Trophoblast cell (in vitro differentiated cells and primary cell): ENCODE measurements around the gene RAPGEF1.

Experiments used
- DNase-seq, 2 donors: peaks; one replicate each; pipeline ENCODE4 v3.0.0-alpha.2; 2016
- H2AFZ ChIP-seq: 2 replicates; pipeline ENCODE4 v1.6.1; 2013; ENCODE audit warnings: low read length, moderate library complexity, mild to moderate bottlenecking; ENCODE audit not compliant: insufficient read depth, poor library complexity
- H2AK5ac ChIP-seq: 2 replicates; pipeline ENCODE4 v1.6.1; 2013; ENCODE audit warnings: mild to moderate bottlenecking, low read length
- H2BK120ac ChIP-seq: 2 replicates; pipeline ENCODE4 v1.6.1; 2013; ENCODE audit warnings: low read length, mild to moderate bottlenecking, moderate library complexity; ENCODE audit not compliant: insufficient read depth, poor library complexity
- H2BK12ac ChIP-seq: 2 replicates; pipeline ENCODE4 v1.6.1; 2013; ENCODE audit warnings: mild to moderate bottlenecking, low read length, moderate library complexity
- H2BK5ac ChIP-seq: 2 replicates; pipeline ENCODE4 v1.6.1; 2013; ENCODE audit warnings: low read length, low read depth, moderate library complexity, mild to moderate bottlenecking; ENCODE audit not compliant: poor library complexity
- H3K14ac ChIP-seq: 2 replicates; pipeline ENCODE4 v1.6.1; 2013; ENCODE audit warnings: mild to moderate bottlenecking, low read length
- H3K18ac ChIP-seq: 2 replicates; pipeline ENCODE4 v1.6.1; 2013; ENCODE audit warnings: mild to moderate bottlenecking, low read length
- H3K23ac ChIP-seq: 2 replicates; pipeline ENCODE4 v1.6.1; 2013; ENCODE audit warnings: low read length
- H3K27ac ChIP-seq: 2 replicates; pipeline ENCODE4 v1.5.1; 2013; ENCODE audit warnings: low read depth, mild to moderate bottlenecking, inconsistent platforms, low read length, moderate library complexity
- H3K27me3 ChIP-seq: 2 replicates; pipeline ENCODE4 v1.6.1; 2013; ENCODE audit warnings: inconsistent platforms, mild to moderate bottlenecking, low read length, moderate library complexity; ENCODE audit not compliant: insufficient read depth
- H3K36me3 ChIP-seq, 2 experiments: 1 replicate in 1 of 2; 2 replicates in 1 of 2; pipeline ENCODE4 v1.6.1; 2013; ENCODE audit warnings: low read length in 2 of 2, mild to moderate bottlenecking in 2 of 2, moderate library complexity in 1 of 2; ENCODE audit not compliant: insufficient read depth in 2 of 2, control insufficient read depth in 1 of 2
- H3K4ac ChIP-seq: 2 replicates; pipeline ENCODE4 v1.6.1; 2013; ENCODE audit warnings: low read depth, mild to moderate bottlenecking, low read length, moderate library complexity
- H3K4me1 ChIP-seq, 2 experiments: 1 replicate in 1 of 2; 2 replicates in 1 of 2; pipeline ENCODE4 v1.6.1; 2013; ENCODE audit warnings: low read length in 2 of 2, mild to moderate bottlenecking in 2 of 2, moderate library complexity in 1 of 2; ENCODE audit not compliant: insufficient read depth in 2 of 2, control insufficient read depth in 1 of 2
- H3K4me2 ChIP-seq: 2 replicates; pipeline ENCODE4 v1.6.1; 2013; ENCODE audit warnings: inconsistent platforms, mild to moderate bottlenecking, low read length, moderate library complexity
- H3K4me3 ChIP-seq: 2 replicates; pipeline ENCODE4 v1.5.1; 2013; ENCODE audit warnings: mild to moderate bottlenecking, low read depth, low read length, inconsistent platforms
- H3K79me1 ChIP-seq: one replicate; pipeline ENCODE4 v1.6.1; 2013; ENCODE audit warnings: low read length
- H3K79me2 ChIP-seq: 2 replicates; pipeline ENCODE4 v1.6.1; 2013; ENCODE audit warnings: low read length, mild to moderate bottlenecking; ENCODE audit not compliant: control insufficient read depth, insufficient read depth, poor library complexity
- H3K9ac ChIP-seq: 2 replicates; pipeline ENCODE4 v1.6.1; 2013; ENCODE audit warnings: mild to moderate bottlenecking, low read length
- H3K9me3 ChIP-seq: 2 replicates; pipeline ENCODE4 v1.6.1; 2013; ENCODE audit warnings: low read depth, mild to moderate bottlenecking, control low read depth, inconsistent platforms, low read length; ENCODE audit not compliant: insufficient read depth
- H4K12ac ChIP-seq: 2 replicates; pipeline ENCODE4 v1.6.1; 2013; ENCODE audit warnings: low read depth, mild to moderate bottlenecking, low read length, moderate library complexity
- H4K8ac ChIP-seq: 2 replicates; pipeline ENCODE4 v1.6.1; 2013; ENCODE audit warnings: low read depth, mild to moderate bottlenecking, low read length, moderate library complexity
- H4K91ac ChIP-seq: one replicate; pipeline ENCODE4 v1.6.1; 2013; ENCODE audit warnings: low read depth, mild to moderate bottlenecking, low read length, moderate library complexity
- WGBS: extraction: QIAGEN DNeasy Blood & Tissue Kit; methylation state at CpG from one replicate; pipeline ENCODE4 v1.1.7; 2013; ENCODE audit warnings: missing lambda C conversion rate; ENCODE audit not compliant: insufficient read length, insufficient coverage; ENCODE audit errors: extremely low coverage; 5-methylcytosine and 5-hydroxymethylcytosine counted together

The RAPGEF1 gene

DNA sequence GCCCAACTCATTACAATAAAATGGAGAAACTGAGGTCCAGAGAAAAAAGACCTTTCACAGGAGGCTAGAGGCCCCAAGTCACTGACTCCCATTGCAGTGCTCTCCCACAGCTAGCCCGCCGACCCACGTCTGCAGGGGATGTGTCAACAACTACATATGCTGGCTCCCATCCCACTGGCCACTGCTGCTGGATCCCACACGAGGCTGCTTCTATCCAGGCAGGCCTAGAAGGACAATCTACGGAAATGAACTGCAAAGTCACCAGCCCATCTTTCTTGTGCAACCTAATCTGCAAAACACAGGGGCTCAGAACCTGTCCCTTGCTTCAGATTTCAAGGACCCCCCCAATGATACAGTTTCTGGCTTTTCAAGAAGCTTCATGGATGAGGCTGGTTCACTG lies 24.0 kb downstream of the RAPGEF1 start:
- no peak overlapping the region for H3K4me2 ChIP-seq
- no peak overlapping the region for H3K27ac ChIP-seq
- H2AK5ac ChIP-seq, result no peak overlapping the region
- peak overlapping the region; percentile 26 for H2BK12ac ChIP-seq
- no peak overlapping the region for H2BK120ac ChIP-seq
- no peaks in the 10 kb centered on the region for H3K27me3 ChIP-seq
- no peak overlapping the region for H3K23ac ChIP-seq
- H4K12ac ChIP-seq, result no peak overlapping the region
- DNase-seq, result no peak
- no peak overlapping the region for H3K4me3 ChIP-seq
- H2BK5ac ChIP-seq, result no peak overlapping the region
- H3K36me3 ChIP-seq, result peaks cover 3% of the 10 kb centered on the region in 2 experiments
- peak overlapping the region; percentile 43 for H4K8ac ChIP-seq
- no peak overlapping the region for H2AFZ ChIP-seq
- H3K4me1 ChIP-seq, result peaks cover 11 to 15% of the 10 kb centered on the region in 2 experiments
- H3K9ac ChIP-seq, result no peak overlapping the region
- no peak overlapping the region for H4K91ac ChIP-seq
- peak overlapping the region; percentile 27 for H3K18ac ChIP-seq
- peaks cover 12% of the 10 kb centered on the region for H3K79me2 ChIP-seq
- no peaks in the 10 kb centered on the region for H3K9me3 ChIP-seq
- H3K79me1 ChIP-seq, result peaks cover 6% of the 10 kb centered on the region
- WGBS, result no CpG with 5 or more reads among the region's 5 CpGs
- peak overlapping the region; percentile 73 for H3K4ac ChIP-seq
- H3K14ac ChIP-seq, result no peak overlapping the region

GRCh38 chr9:131714821-131715220 lies 25.1 kb downstream of the RAPGEF1 start:
- Histone ChIP-seq H3K4me2 (no peak overlapping the region), H2BK120ac (no peak overlapping the region), H4K91ac (no peak overlapping the region), H3K18ac (no peak overlapping the region), H2BK5ac (no peak overlapping the region), H3K27ac (peak overlapping the region; percentile 44), H4K8ac (no peak overlapping the region), H3K4me1 (peaks cover 11 to 18% of the 10 kb centered on the region in 2 experiments), H3K9ac (no peak overlapping the region), H2BK12ac (no peak overlapping the region), H2AK5ac (no peak overlapping the region), H3K27me3 (no peaks in the 10 kb centered on the region), H3K36me3 (peaks cover 1 to 2% of the 10 kb centered on the region in 2 experiments), H3K79me2 (peaks cover 12% of the 10 kb centered on the region), H3K14ac (no peak overlapping the region), H3K23ac (no peak overlapping the region), H2AFZ (no peak overlapping the region), H4K12ac (no peak overlapping the region), H3K4me3 (no peak overlapping the region), H3K9me3 (no peaks in the 10 kb centered on the region), H3K4ac (no peak overlapping the region), H3K79me1 (peaks cover 6% of the 10 kb centered on the region)
- DNase-seq, result peak; percentile 93 to 95
- WGBS, result no CpG with 5 or more reads among the region's 9 CpGs

- Histone ChIP-seq H3K14ac (no peak overlapping the region), H2BK5ac (no peak overlapping the region), H3K79me1 (peaks cover 6% of the 10 kb centered on the region), H2BK120ac (no peak overlapping the region), H4K12ac (no peak overlapping the region), H2BK12ac (no peak overlapping the region), H3K79me2 (peaks cover 15% of the 10 kb centered on the region), H3K4ac (peak overlapping the region; percentile 14), H3K9me3 (no peaks in the 10 kb centered on the region), H3K27ac (peak overlapping the region; percentile 44), H3K23ac (no peak overlapping the region), H3K18ac (peak overlapping the region; percentile 41), H3K27me3 (no peaks in the 10 kb centered on the region), H3K4me2 (no peak overlapping the region), H4K8ac (peak overlapping the region; percentile 32), H2AK5ac (no peak overlapping the region), H3K36me3 (peaks cover 1 to 2% of the 10 kb centered on the region in 2 experiments), H3K9ac (no peak overlapping the region), H3K4me1 (peaks cover 16 to 23% of the 10 kb centered on the region in 2 experiments), H3K4me3 (no peak overlapping the region), H2AFZ (no peak overlapping the region), H4K91ac (no peak overlapping the region)
- WGBS, result no CpG with 5 or more reads among the region's 10 CpGs
- DNase-seq, result peak; percentile 84 to 86
Observed at GRCh38 chr9:131714161-131714646, 25.7 kb downstream of the RAPGEF1 start.

- no peak overlapping the region for H2BK12ac ChIP-seq
- no peak overlapping the region for H3K4me3 ChIP-seq
- no peak overlapping the region for H3K18ac ChIP-seq
- no peaks in the 10 kb centered on the region for H3K9me3 ChIP-seq
- peaks cover 2 to 3% of the 10 kb centered on the region in 2 experiments for H3K36me3 ChIP-seq
- H4K8ac ChIP-seq, result no peak overlapping the region
- H3K9ac ChIP-seq, result no peak overlapping the region
- peak overlapping the region; percentile 19 for H3K4ac ChIP-seq
- no peak overlapping the region for H2AFZ ChIP-seq
- H3K23ac ChIP-seq, result no peak overlapping the region
- no peak overlapping the region for H2BK120ac ChIP-seq
- H3K79me2 ChIP-seq, result peaks cover 18% of the 10 kb centered on the region
- H3K27ac ChIP-seq, result no peak overlapping the region
- no CpG with 5 or more reads among the region's 8 CpGs for WGBS
- peaks cover 19 to 28% of the 10 kb centered on the region in 2 experiments for H3K4me1 ChIP-seq
- no peak overlapping the region for H2AK5ac ChIP-seq
- H3K4me2 ChIP-seq, result no peak overlapping the region
- peaks cover 12% of the 10 kb centered on the region for H3K79me1 ChIP-seq
- H4K91ac ChIP-seq, result no peak overlapping the region
- H2BK5ac ChIP-seq, result no peak overlapping the region
- no peaks in the 10 kb centered on the region for H3K27me3 ChIP-seq
- DNase-seq, result peak in 1 of 2 donors; percentile 59
- no peak overlapping the region for H4K12ac ChIP-seq
- no peak overlapping the region for H3K14ac ChIP-seq
Observed at GRCh38 chr9:131713016-131713415, 26.9 kb downstream of the RAPGEF1 start.
